ENCODE data around the gene TUT4. TPM values are rescaled to one million over a fixed set of nuclear protein-coding genes. Genes with fewer than 3 reads are reported as not detected.

The TUT4 gene
- total and polyA plus RNA-seq, 2 donors (not counting 3 experiments of a cell fraction or from before 2014, with no cell fraction given): 24.7 to 41.2 TPM

DNA sequence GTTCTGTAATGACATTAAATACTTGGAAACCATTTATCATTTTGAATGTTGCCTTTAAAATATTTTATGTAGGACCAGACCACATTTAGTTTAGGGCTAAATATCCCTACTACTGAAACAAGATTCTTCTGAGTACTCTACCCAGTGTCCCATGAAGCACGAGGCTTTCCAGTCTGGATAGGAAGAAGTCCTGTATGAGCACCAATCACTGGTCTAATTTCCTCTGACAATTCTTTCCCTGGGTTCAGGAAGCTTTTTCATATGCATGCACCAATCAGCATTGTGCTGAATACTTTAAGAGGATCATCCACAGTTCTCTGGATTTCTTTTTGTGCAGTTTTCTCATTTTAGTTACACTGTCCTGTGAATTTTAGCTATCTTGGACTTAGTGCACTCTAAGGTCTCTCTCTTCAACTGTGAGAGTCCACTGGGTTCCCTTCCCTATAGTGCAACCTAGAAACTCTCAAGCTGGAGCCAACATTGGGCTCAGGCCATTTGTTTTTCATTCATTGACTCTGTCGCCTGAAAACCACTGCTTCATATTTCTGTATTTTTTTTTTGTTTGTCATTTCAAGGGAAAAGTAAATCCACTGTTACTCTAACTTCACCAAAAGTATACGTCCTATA, 45.9 kb downstream of the TUT4 start:
- DNase-seq (ENCODE audit: low read depth, low spot score) (no peak), FAIRE-seq (no peak)
- POLR2A ChIA-PET: no interaction called here
- Histone ChIP-seq H3K4me2 (ENCODE audit: insufficient read depth, low read length) (no peak overlapping the region), H3K27me3 (ENCODE audit: control insufficient read depth in 2 of 2, insufficient read depth in 2 of 2, low read length in 2 of 2) (no peaks in the 10 kb centered on the region), H3K9me1 (replicated peaks; ENCODE audit: control insufficient read depth, extremely low read depth, insufficient read depth, low read length) (no peaks in the 10 kb centered on the region), H3K4me3 (replicated peaks in 1 of 3; ENCODE audit: insufficient read depth in 1 of 3, low read depth in 1 of 3, low read length in 3 of 3) (no peak overlapping the region), H3K4me1 (ENCODE audit: control insufficient read depth, extremely low read depth, insufficient read depth, low read length) (no peaks in the 10 kb centered on the region), H3K9me3 (replicated peaks; ENCODE audit: control insufficient read depth, insufficient read depth, low read length) (no peaks in the 10 kb centered on the region), H4K20me1 (replicated peaks; ENCODE audit: control insufficient read depth, extremely low read depth, insufficient read depth, low read length) (no peaks in the 10 kb centered on the region), H3K27ac (ENCODE audit: insufficient read depth, low read depth, low read length) (no peak overlapping the region), H3K36me3 (ENCODE audit: control insufficient read depth in 2 of 2, extremely low read depth in 1 of 2, insufficient read depth in 2 of 2, low read length in 2 of 2) (no peaks in the 10 kb centered on the region), H3K9ac (replicated peaks; ENCODE audit: extremely low read depth, insufficient read depth, low read length) (no peak overlapping the region), H3K79me2 (ENCODE audit: control insufficient read depth, insufficient read depth, low read length) (no peaks in the 10 kb centered on the region), H2AFZ (ENCODE audit: low read depth, low read length) (no peak overlapping the region)
- dilution Hi-C loops (cut with MboI; ENCODE audit: extremely low pct_ligation_motif_present, low sequenced_read_pairs) (no loop called here), intact Hi-C loops (cut with micrococcal nuclease) (no loop called here)
- TF ChIP-seq POLR2AphosphoS5 (IDR thresholded peaks at IDR 0.05; ENCODE audit: insufficient read depth, low read depth, low read length): no peak
- TF ChIP-seq FOS (IDR thresholded peaks at IDR 0.05; ENCODE audit: borderline replicate concordance, insufficient read depth, low read length): no peak
- TF ChIP-seq, protein P1, sequence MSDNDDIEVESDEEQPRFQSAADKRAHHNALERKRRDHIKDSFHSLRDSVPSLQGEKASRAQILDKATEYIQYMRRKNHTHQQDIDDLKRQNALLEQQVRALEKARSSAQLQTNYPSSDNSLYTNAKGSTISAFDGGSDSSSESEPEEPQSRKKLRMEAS (IDR thresholded peaks at IDR 0.05; ENCODE audit: insufficient read depth, insufficient read length): no peak
- no peak for TF ChIP-seq GATA2 (IDR thresholded peaks at IDR 0.05; ENCODE audit: insufficient read depth, insufficient read length, low read depth, low read length)
- no peak for TF ChIP-seq EZH2 (IDR thresholded peaks at IDR 0.05; ENCODE audit: borderline replicate concordance, low read depth, low read length, severe bottlenecking)
- TF ChIP-seq MYC (IDR thresholded peaks at IDR 0.05; ENCODE audit: low read depth, low read length): no peak
- no peak for TF ChIP-seq JUN (IDR thresholded peaks at IDR 0.05; ENCODE audit: borderline replicate concordance, insufficient read depth, insufficient read length, low read depth)
- TF ChIP-seq, protein P2, sequence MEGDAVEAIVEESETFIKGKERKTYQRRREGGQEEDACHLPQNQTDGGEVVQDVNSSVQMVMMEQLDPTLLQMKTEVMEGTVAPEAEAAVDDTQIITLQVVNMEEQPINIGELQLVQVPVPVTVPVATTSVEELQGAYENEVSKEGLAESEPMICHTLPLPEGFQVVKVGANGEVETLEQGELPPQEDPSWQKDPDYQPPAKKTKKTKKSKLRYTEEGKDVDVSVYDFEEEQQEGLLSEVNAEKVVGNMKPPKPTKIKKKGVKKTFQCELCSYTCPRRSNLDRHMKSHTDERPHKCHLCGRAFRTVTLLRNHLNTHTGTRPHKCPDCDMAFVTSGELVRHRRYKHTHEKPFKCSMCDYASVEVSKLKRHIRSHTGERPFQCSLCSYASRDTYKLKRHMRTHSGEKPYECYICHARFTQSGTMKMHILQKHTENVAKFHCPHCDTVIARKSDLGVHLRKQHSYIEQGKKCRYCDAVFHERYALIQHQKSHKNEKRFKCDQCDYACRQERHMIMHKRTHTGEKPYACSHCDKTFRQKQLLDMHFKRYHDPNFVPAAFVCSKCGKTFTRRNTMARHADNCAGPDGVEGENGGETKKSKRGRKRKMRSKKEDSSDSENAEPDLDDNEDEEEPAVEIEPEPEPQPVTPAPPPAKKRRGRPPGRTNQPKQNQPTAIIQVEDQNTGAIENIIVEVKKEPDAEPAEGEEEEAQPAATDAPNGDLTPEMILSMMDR (IDR thresholded peaks at IDR 0.05; ENCODE audit: extremely low read depth in 1 of 2, insufficient read depth in 1 of 2, low read depth in 1 of 2, low read length in 2 of 2): no peak
- CTCF ChIA-PET: no interaction called here
- BruUV-seq (replicated peaks): no TSS peak

Measured in endothelial cell of umbilical vein (primary cell).